ENCODE results near the gene RASIP1.
A peak's percentile ranks its signal among the peaks of the same experiment; 100 is the strongest.
"Not testable (repeated sequence)": the region's sequence is repeated elsewhere in the genome, so short reads cannot be mapped to it uniquely, and the experiment has no call there.

Gene RASIP1

GRCh38 chr19:48728911-48729664 lies 11.3 kb downstream of the RASIP1 start:
- DNase-seq: no peak

GRCh38 chr19:48726556-48726955 lies 13.9 kb downstream of the RASIP1 start:
- no peak for DNase-seq

- DNase-seq: no peak
Measured at GRCh38 chr19:48724796-48725753, 15.3 kb downstream of the RASIP1 start.

GRCh38 chr19:48722196-48722708 lies 18.2 kb downstream of the RASIP1 start:
- DNase-seq: no peak

GRCh38 chr19:48720613-48721296 lies 19.7 kb downstream of the RASIP1 start:
- peak; percentile 94 for DNase-seq

- DNase-seq: no peak
Measured at GRCh38 chr19:48720251-48720612, 20.2 kb downstream of the RASIP1 start.

- DNase-seq: no peak
Measured at GRCh38 chr19:48719263-48720171, 20.9 kb downstream of the RASIP1 start, which contains the start of gene MAMSTR. Gene MAMSTR, minus strand, starts transcription at chr19:48719725. Its CDS starts 694 bp downstream, at chr19:48719031.

GRCh38 chr19:48718711-48719231 lies 21.6 kb downstream of the RASIP1 start:
- no peak for DNase-seq

GRCh38 chr19:48718106-48718505 lies 22.3 kb downstream of the RASIP1 start:
- DNase-seq: not testable (repeated sequence)

GRCh38 chr19:48716562-48717291 lies 23.7 kb downstream of the RASIP1 start:
- no peak for DNase-seq

GRCh38 chr19:48715681-48716171 lies 24.7 kb downstream of the RASIP1 start:
- no peak for DNase-seq

GRCh38 chr19:48714759-48715675 lies 25.4 kb downstream of the RASIP1 start:
- DNase-seq: no peak

GRCh38 chr19:48713864-48714755 lies 26.3 kb downstream of the RASIP1 start:
- DNase-seq: peak; percentile 98

- DNase-seq: no peak
Measured at GRCh38 chr19:48713041-48713863, 27.2 kb downstream of the RASIP1 start.

GRCh38 chr19:48711106-48711662 lies 29.2 kb downstream of the RASIP1 start:
- no peak for DNase-seq

GRCh38 chr19:48708471-48708870 lies 31.9 kb downstream of the RASIP1 start:
- DNase-seq: no peak

- DNase-seq: no peak
Measured at GRCh38 chr19:48705431-48705830, 35.0 kb downstream of the RASIP1 start.
